ENCODE data around the gene KLHL21.
"Not testable (repeated sequence)": the region's sequence is repeated elsewhere in the genome, so short reads cannot be mapped to it uniquely, and the experiment has no call there.

Gene KLHL21

DNA sequence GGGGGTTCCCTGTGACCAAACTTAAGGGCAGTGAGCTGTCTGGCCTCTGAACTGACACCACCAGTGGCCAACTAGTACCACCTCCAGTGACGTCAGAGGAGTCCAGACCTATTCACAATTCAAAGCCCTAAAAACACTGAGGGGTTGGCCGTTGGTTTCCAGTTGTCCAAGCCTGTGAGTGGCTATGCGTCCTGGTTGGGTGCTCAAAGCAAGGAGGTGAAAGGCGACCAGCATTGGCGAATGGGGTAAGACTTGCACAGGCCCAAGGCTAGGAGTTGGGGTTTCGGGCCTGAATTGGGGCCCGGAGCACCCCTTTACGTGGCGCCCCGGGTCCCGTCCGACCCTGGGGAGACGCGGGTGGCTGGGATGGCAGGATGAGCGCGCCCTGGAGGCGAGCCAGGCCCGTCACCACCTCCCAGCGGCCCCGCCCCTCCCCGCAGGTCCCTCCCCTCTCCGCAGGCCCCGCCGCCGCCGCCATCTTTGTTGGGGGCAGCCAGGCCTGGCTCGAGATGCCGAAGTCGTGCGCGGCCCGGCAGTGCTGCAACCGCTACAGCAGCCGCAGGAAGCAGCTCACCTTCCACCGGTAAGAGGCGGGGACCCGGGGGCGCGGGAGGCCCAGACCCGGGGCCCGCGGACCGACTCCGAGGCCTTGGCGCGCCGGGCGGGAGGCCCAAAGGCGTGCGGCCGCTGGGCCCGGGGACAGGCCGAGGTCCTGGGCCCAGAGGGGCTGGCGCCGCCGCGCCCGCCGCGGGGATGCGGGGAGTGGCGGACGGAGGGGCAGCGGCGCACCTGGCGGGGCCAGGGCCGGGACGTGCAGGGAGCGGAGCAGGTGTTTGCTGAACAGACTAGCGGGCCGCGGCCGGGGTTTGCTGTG lies 22.3 kb upstream of the KLHL21 start, which contains the start of gene THAP3:
THAP3 (plus strand) TSS at position 159 of the 874 bp plus-strand sequence; CDS start at position 510, 351 bp downstream.
- peak; percentile 93 for DNase-seq

- no peak for DNase-seq
Measured at GRCh38 chr1:6623269-6623965, 20.7 kb upstream of the KLHL21 start.

DNA sequence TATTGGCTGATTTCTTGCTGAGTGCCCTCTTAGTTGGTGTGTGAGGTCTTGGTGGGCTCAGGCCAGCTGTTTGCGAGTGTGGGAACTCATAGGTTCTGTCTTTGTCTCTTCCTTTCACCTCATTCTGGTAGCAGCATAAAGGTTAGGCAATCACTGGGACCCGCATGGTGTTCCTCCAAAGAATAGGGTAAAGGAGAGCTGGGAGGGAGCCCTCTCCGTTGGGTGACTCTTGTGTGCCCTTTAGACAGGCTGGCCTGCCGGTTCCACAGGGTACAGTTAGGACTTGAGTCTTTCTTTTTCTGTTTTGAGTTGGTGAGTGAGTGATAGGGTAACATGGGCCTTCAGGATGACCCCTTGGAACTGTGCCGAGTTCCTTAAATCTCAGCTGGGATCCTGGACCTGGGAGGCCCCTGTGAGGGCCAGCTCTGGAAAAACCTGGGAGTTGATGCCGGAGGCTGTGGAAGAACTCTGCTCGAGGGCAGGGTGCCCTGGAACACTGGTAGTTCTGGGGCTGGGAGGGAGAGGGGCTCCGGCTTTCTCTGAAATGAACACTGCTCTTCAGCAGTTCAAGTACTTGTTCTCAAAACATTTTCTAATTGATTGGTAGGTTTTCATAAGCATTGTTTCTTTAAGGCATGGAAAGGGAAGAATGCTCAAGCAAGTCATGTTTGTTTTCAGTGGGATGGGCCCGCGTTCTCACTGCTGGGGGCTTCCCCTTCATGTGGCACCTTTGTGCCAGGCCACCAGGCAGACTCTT lies 19.9 kb upstream of the KLHL21 start:
- no peak for DNase-seq

DNA sequence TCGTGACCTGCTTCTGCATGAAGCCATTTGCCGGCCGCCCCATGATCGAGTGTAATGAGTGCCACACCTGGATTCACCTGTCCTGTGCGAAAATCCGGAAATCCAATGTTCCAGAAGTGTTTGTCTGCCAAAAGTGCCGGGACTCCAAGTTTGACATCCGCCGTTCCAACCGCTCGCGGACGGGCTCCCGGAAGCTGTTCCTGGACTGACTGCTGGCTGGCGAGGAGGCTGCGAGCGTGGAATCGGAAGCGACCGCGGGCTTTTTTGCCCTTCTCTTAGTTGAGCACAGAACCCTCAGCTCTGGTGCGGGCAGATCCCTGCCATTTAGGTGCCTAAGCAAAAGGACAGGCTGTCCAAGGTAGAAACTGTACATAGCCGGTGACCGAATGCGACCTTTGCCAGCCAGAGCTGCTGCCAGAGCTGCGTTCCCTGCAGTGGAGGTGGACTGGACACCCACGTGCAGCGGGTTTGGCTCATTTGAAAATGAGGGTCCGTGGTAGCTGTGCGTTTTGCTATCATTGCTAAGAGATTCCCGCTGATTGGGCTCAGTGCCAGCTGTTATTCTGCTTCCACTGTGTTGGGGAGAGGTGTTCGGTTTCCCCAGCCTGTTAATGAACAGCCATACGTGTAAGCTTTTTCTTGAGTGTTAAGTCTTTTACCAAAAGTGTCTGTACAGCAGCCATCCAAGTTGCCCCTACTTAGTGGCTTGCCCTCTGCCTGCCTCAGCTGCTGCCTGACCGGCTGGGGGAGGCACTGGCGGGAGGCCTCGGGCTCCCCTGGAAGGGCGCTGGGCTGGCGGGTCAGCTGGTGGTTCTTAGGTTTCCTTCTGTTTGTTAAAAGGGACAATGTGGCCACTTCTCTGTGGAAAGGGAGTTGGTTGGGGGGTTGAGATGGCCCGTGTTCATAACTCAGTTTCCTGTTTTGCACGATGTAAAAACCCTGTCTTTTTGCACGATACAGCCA lies 19.0 kb upstream of the KLHL21 start:
- no peak for DNase-seq

DNA sequence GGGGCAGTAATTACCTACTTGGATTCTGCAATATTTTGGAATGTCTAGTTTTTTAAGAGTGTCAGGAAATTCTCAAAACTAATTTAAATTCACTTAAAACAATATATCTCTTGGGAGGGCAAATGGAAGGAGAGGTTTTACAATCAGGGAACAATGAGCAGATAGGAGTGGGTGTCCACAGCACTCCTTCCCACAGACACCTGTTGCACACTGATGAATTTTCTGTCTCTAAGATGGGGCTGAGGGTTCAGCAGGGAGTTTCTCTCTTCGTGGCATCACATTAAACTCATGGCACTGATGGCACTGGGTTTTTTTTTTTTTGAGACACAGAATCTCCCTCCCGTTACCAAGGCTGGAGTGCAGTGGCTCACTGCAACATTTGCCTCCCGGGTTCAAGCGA lies 16.4 kb upstream of the KLHL21 start:
- no peak for DNase-seq

- no peak for DNase-seq
Measured at GRCh38 chr1:6614929-6615785, 12.5 kb upstream of the KLHL21 start.

GRCh38 chr1:6614019-6614928 lies 11.6 kb upstream of the KLHL21 start:
- peak; percentile 43 for DNase-seq

- peak; percentile 100 for DNase-seq
Measured at GRCh38 chr1:6613361-6614018, 10.8 kb upstream of the KLHL21 start, which contains the start of gene PHF13. Gene PHF13 (plus strand): TSS chr1:6613731. CDS start chr1:6614067, 336 bp downstream.

DNA sequence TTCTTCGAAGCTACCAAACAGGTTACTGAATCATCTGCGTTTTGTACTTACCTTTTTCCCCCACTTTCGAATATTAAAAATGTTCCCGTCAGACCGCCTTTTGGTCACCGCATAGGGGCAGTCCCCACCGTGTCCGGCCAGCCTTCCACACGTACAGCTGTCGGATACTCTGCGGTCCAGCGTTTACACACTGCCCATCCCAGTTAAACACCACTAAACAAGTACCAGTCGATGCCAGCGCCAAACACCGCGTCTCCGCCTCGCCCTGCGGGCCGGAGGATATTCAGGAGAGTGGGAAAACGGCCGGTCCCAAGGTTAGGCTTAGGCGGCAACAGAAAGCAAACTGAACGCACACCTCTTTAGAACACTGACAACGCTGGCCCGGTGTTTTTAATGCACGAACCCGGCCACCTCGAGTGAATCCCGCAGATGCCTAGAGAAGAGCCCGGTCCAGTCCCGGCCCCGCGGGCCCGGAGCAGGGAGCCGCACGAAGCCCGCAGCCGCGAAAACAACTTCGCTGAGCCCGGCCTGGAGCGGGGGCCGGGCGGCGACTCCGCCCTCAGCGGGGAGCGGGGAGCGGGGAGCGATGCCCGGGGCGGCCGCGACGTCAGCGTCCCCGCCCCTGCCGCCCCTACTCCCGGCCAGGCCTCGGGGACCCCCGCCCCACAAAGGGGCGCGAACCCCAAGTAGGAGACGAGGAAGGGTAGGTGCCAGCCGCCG lies 10.1 kb upstream of the KLHL21 start:
- no peak for DNase-seq

GRCh38 chr1:6603915-6604558 lies 1.4 kb upstream of the KLHL21 start:
- no peak for DNase-seq

GRCh38 chr1:6603238-6603914 lies 707 bp upstream of the KLHL21 start:
- DNase-seq, result peak; percentile 70

- peak; percentile 38 for DNase-seq
Measured at GRCh38 chr1:6601923-6602668, 573 bp downstream of the KLHL21 start.

DNA sequence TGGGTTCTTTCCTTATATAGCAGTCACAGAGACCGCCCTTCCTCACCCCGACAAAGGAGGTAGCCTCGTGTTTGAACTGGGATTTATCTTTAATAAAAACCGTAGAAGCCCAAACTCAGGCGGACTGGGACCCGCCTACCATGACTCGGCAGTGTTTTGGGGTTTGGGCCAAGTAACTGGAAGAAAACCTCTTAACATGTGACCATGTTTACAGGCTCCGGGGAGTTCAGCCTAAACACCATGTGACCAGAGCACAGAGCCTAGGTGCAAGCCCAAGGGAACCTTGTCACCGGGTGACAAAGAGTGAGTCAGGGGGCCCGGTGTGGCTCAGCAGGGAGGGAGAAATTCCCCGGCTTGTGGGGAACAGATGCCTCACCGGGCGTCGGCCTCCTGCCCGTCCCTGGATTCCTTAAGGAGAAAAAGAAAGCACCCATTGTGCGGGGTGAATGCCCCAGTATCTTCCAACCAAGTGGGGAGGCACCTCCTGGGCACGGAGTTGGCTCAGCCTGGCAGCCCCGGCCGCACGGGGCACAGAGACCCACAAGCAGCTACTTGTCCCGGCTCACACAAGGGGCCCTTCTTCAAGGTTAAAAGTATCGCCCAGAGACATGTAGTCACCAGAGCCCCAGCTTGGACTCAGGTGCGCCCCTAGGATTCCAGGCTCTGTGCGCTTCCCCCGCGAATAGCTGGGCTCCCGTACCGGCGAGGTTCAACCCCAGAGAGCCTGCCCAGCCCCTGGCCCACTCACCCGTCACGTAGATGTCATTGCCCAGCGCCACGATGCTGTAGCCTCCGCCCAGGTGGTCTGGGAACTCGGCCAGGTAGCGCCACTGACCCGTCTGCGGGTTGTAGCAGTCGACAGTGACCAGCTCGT lies 1.4 kb downstream of the KLHL21 start:
- peak; percentile 88 for DNase-seq

- DNase-seq, result no peak
Measured at GRCh38 chr1:6600410-6601048, 2.1 kb downstream of the KLHL21 start.

- not testable (repeated sequence) for DNase-seq
Measured at GRCh38 chr1:6599991-6600390, 2.7 kb downstream of the KLHL21 start.
